Activated CD4-positive, CD25-positive, alpha-beta regulatory T cell (primary cell): ENCODE data around the gene CCDC141.
"Not testable (repeated sequence)": the region's sequence is repeated elsewhere in the genome, so short reads cannot be mapped to it uniquely, and the experiment has no call there.

Experiments
- DNase-seq, 4 experiments: peaks; one replicate each; lab custom pipeline; 2025; lab: John Stamatoyannopoulos, UW

CCDC141 gene

DNA sequence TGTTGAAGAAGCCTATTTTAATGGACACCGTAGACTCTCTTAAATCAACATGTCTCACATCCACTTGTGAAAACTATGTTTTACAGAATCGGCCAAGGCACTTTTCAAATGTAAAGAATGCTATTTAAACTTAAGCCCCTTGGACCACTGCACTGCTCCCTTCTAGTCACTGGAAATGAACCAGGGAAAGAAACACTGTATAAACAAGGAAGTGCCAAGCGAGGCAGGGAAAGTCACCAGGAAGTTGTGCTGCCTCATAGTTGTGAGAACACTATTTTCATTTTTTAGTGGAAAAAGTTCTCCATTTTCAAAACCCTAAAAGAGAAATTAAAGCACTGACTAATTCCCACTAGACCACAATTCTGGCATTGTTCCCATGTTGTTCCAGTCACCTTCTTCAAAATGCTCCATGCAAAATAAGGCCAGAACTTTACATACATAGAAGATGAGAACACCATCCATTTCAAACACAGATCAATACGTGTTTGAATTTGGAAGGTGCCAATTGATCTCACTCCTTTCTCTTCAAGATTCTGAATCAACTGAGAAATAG lies 13.5 kb downstream of the CCDC141 start:
- no peak for DNase-seq

GRCh38 chr2:179031731-179032408 lies 18.1 kb downstream of the CCDC141 start:
- no peak for DNase-seq

- no peak for DNase-seq
These were observed 25.5 kb downstream of the CCDC141 start for GRCh38 chr2:179024445-179024844.

DNA sequence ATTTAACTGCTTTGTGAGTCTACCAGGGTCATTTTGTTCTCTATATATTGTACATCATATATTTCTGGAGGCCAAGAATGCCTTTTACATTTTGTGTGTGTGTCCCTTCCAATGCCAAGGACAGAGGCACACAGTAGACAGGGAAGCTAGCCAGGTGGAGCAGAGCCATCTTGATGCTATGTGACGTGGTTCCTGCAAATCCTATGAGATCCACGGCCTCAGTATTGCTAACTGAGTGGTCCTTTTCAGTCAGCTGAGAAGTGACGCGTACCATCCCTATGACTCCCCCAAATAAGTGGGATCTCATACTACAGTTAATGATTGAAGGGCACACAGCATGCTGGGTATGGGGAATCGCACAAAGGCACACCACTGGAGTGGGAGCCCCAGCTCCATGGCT lies 27.3 kb downstream of the CCDC141 start:
- DNase-seq = no peak

- DNase-seq = no peak
These were observed 28.7 kb downstream of the CCDC141 start for GRCh38 chr2:179021258-179021657.

- peak; percentile 6 to 40 (median 20) for DNase-seq
These were observed 29.7 kb downstream of the CCDC141 start for GRCh38 chr2:179020156-179020750.

GRCh38 chr2:179019260-179019659 lies 30.7 kb downstream of the CCDC141 start:
- DNase-seq = no peak

GRCh38 chr2:179017773-179018357 lies 32.1 kb downstream of the CCDC141 start:
- DNase-seq = no peak

- not testable (repeated sequence) for DNase-seq
These were observed 35.7 kb downstream of the CCDC141 start for GRCh38 chr2:179014189-179014588.

GRCh38 chr2:179005976-179006375 lies 44.0 kb downstream of the CCDC141 start:
- no peak for DNase-seq

- no peak for DNase-seq
These were observed 50.5 kb downstream of the CCDC141 start for GRCh38 chr2:178999476-178999875.

DNA sequence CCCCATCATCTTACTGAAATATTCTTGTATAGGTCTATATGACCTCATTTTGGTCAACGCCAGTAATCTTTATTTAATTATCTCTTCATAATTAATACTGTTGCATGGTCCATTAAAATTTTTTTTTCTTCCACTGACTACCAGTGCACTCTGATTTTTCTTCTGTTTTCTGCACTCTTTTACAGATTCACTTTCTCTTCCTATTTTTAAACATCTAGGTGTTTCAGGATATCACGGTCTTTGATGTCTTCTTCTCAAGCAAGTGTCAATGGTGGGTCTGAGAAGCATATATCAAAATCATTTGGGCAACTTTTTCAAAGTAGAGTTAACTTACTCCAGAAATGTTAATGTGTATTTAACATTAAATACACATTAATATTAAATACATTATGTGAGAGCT lies 51.4 kb downstream of the CCDC141 start:
- no peak for DNase-seq

DNA sequence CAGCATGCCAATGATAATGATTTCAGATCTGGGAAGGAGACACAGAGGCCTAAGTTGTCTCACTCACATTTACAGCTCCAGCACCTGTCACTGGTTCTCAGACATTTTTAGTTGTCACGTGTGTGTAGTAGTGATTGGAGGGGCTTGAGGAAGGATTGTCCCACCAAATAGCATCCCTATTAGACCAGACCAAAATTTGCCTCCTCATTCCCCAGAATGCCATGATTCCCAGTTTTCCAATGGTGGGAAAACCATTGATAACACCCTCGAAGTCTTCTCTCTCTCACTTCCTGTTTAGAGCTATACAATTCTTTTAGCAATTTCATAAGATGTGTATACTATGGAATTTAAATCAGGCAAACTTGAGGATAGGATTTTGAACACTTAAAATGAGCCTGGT lies 52.5 kb downstream of the CCDC141 start:
- no peak for DNase-seq

DNA sequence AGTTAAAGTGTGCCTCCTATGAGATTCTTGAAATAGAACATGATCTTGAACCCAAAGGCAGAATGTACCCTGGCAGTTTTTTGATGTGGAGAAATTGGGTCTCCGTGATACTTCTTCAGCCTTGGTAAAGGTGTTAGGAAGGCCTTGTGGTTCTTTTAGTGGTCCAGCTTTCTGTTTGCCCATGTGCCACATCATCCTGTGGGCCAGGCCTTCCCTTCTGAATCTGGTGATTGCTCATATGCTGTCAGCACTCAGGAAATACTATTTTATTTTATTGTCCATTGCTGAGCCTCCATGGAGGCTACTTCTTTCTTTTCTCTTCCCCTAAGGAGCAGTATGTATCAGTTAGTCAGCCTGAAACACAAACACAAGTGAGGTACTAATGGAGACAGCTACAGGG lies 52.9 kb downstream of the CCDC141 start:
- no peak for DNase-seq

DNA sequence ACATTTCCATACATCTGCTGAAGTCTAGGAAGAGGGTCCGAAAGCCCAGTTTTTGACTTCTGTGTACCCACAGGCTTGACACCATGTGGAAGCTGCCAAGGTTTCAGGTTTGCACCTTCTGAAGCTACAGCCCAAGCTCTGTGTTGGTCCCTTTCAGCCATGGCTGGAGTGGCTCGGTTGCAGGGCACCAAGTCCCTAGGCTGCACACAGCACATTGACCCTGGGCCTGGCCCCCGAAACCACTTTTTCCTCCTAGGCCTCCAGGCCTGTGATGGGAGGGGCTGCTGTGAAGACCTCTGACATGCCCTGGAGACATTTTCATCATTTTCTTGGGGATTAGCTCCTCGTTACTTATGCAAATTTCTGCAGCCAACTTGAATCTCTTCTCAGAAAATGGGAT lies 55.7 kb downstream of the CCDC141 start:
- DNase-seq = no peak

DNA sequence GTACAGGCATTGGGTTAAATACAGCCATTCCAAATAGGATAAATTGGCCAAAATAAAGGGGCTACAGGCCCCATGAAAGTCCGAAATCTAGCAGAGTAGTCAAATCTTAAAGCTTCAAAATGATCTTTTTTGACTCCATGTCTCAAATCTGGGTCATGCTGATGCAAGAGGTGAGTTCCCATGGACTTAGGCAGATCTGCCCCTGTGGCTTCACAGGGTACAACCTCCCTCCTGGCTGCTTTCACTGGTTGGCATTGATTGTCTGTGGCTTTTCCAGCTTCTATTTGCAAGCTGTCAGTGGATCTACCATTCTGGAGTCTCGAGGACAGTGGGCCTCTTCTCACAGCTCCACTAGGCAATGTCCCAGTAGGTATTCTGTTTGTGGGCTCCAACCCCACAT lies 56.1 kb downstream of the CCDC141 start:
- DNase-seq = no peak

- DNase-seq = not testable (repeated sequence)
These were observed 57.2 kb downstream of the CCDC141 start for GRCh38 chr2:178992719-178993118.

DNA sequence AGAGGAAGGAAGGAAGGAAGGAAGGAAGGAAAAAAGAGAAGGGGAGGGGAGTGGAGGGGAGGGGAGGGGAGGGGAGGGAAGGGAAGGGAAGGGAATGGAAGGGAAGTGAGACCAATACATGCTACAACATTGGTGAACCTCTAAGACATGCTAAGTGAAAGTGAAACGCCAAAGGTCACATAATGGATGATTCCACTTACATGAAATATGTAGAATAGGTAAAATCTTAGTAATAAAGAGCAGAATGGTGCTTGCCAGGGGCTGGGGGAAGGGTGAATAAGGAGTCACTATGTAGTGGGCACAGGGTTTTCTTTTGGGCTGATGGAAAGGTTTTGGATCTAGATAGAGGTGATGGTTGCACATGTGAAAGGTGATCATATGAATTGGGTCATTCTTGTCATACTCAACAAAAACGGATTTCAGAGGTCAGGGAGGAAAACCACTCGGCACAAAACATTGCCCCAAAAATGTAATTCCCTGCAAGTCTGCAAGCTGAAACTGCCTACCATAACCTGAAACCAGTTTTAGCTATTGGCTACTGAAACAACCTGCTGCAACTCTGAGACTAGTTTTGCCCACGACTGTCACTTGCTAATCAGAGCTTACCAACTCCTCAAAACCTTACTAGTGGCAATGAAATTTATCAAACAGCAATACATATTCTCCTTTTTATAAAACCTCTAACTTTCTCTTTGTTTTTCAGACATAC lies 59.2 kb downstream of the CCDC141 start:
- no peak for DNase-seq

DNA sequence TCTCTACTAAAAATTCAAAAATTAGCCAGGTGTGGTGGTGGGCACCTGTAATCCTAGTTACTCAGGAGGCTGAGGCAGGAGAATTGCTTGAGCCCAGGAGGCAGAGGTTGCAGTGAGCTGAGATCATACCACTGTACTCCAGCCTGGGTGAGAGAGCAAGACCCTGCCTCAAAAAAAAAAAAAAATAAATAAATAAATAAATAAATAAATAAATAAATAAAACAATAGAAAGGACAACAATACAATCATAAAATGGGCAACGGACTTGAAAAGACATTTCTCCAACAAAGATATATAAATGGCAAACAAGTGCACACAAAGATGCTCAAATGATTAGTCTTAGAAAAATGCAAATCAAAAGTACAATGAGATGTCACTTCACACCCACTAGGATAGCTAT lies 60.5 kb downstream of the CCDC141 start:
- not testable (repeated sequence) for DNase-seq

GRCh38 chr2:178982652-178983051 lies 67.3 kb downstream of the CCDC141 start:
- not testable (repeated sequence) for DNase-seq

DNA sequence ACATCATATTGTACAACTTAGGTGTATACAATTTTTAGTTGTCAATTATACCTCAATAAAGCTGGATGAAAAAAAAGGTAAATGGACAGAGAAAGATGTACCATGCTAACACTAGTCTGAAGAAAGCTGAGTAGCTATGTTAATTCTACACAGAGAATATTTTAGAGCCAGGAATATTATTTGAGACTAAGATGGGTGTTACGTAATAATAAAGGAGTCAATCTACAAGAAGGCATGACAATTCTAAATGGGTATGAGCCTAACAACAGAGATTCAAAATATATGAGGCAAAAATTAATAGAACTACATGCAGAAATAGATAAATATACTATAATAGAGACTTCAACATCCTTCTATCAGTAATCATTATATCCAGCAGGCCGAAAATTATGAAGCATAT lies 69.1 kb downstream of the CCDC141 start:
- no peak for DNase-seq

- no peak for DNase-seq
These were observed 71.3 kb downstream of the CCDC141 start for GRCh38 chr2:178978667-178979066.

DNA sequence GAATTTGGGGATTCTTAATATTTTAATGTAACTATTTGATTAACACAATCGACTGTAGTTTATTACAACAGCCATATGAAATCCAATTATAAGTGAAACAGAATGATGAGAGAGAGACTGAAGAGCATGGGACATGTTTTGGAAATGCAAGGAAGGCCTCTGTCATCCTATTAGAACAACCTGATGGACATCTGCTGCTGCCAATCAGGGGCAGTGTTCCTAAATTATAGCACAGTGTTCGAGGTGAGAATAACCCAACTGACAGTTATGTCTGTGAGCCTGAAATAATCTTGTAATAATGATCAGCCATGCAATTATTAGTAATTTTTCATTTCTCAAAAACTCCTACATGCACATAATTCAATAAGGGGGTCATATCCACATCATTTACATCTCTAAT lies 73.6 kb downstream of the CCDC141 start:
- DNase-seq = no peak
